Stomach (tissue), 9 donors: ENCODE data around the gene FAM72B. TPM values are rescaled to one million over a fixed set of nuclear protein-coding genes. Genes with fewer than 3 reads are reported as not detected.
"Not testable (repeated sequence)": the region's sequence is repeated elsewhere in the genome, so short reads cannot be mapped to it uniquely, and the experiment has no call there.

ENCODE experiments used
- DNase-seq, 2 donors: peaks; one replicate each; pipeline versions ENCODE4 v3.0.0 to v3.0.0-alpha.2; 2013 to 2019
- H3K27ac ChIP-seq, 5 donors: fragments of 200-600 bp in 4 of 5; sonication (generic) in 4 of 5; one replicate each; pipeline ENCODE4 v1.5.1; 2013 to 2019; ENCODE audit warnings: mild to moderate bottlenecking in 1 of 5, moderate library complexity in 1 of 5
- H3K27me3 ChIP-seq, 3 donors: fragments of 200-600 bp; sonication (generic); one replicate each; pipeline ENCODE4 v1.5.1; 2017 to 2019; ENCODE audit warnings: mixed run types in 1 of 3
- H3K36me3 ChIP-seq, 4 donors: fragments of 200-600 bp; sonication (generic); 1 replicate in 3 of 4; 2 replicates in 1 of 4; pipeline ENCODE4 v1.5.1; 2016 to 2019
- H3K4me1 ChIP-seq, 4 donors: fragments of 200-600 bp; sonication (generic); one replicate each; pipeline ENCODE4 v1.5.1; 2016 to 2019
- H3K4me3 ChIP-seq, 4 donors: fragments of 200-600 bp; sonication (generic) in 3 of 4; one replicate each; pipeline ENCODE4 v1.5.1; 2016 to 2019; ENCODE audit warnings: mild to moderate bottlenecking in 1 of 4
- H3K9me3 ChIP-seq, 4 donors: fragments of 200-600 bp; sonication (generic); one replicate each; pipeline ENCODE4 v1.5.1; 2016 to 2019
- WGBS, 5 donors: extraction: QIAGEN DNeasy Blood & Tissue Kit in 3 of 5; methylation state at CpG; one replicate each; pipeline versions ENCODE4 v1.1.5 to v1.1.7; 2013 to 2018; 5-methylcytosine and 5-hydroxymethylcytosine counted together
- intact Hi-C: fragments of 100-400 bp; cut with DNase I; formaldehyde crosslinking; loops from one replicate; pipeline ENCODE4 v1.15.1; 2023; ENCODE audit warnings: low total_unique reads
- polyA plus RNA-seq, 3 donors: library from polyadenylated mRNA; stranded (reverse); fragments of 200-250 nt; gene quantifications; one replicate each; pipeline ENCODE4 v1.2.3, GENCODE V29; 2013
- total RNA-seq, 5 donors: library from RNA; depleted of rRNA; stranded (reverse); fragments of >200 nt; gene quantifications; one replicate each; pipeline versions ENCODE4 v1.1.0 to v1.2.3, GENCODE V29; 2014 to 2016
- donor health status: healthy with polysubstance abuse.
- donor health status: Bipolar disorder and iron deficiency.
- donor health status: healthy.

The FAM72B gene
- total and polyA plus RNA-seq, 8 donors = 0.46 to 1.5 (median 1.4) TPM; not detected in 4

DNA sequence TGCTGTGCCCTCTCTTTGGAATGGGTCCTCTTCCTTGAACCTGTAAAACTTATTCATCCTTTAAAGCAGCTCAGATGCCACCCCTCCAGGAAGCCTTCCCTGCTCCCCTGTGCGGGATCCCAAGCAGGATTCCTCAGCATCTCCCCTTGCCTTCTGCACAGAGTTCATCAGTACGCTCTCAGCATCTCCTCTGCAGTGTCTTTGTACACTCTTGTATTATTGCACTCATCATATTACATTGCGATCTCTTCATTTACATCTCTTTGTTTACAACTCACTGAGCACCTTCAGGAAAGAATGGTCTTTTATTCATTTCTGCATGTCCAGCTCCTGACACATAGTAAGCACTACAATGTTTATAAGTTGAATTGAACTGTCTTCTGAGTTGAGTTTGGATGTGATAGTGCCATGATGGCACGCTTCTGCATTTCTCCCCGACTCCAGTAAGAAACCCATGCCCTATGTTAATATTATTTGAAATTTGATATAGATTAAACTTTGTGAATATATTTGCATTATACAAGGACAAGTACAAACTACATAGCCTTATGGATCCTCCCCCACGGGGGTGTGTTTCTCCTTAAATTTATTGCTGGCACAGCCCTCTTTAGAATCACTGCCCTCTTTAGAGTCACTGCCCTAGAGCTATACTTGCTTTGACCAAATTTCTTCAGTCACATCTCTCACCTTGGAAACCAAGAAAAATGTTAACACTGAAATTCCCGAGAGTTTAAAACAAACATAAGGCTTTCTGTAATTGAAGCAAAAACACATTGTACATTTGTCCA is 13.1 kb upstream of the FAM72B start:
- H3K4me3 ChIP-seq, H3K27ac ChIP-seq, H3K9me3 ChIP-seq, H3K4me1 ChIP-seq, H3K27me3 ChIP-seq, intact Hi-C loops, H3K36me3 ChIP-seq, DNase-seq: not testable (repeated sequence)
- 93 to 100% (median 94%) methylated on average over 2 to 3 of the region's 7 CpGs for WGBS, 5 donors

DNA sequence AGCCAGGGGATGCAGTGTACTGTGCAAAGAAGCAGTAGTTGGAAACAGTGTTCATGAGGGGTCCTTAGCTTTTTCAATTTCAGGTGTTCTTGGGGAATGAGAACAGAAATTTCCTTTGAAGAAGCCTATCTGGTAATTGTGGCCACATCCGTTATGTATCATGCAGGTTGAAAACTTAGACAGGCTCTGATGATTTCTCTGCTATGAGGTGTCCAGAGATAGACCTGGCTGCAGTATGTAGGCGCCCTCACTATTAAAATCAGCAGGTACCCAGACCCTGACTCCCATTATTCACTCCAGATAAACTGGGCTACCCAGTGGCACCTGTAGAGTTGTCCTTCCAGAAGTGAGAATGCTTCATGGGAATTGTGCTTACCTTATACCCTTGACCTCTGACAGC is 8.4 kb upstream of the FAM72B start:
- intact Hi-C loops, DNase-seq, H3K27ac ChIP-seq, H3K4me3 ChIP-seq, H3K36me3 ChIP-seq, H3K4me1 ChIP-seq, H3K9me3 ChIP-seq, H3K27me3 ChIP-seq: not testable (repeated sequence)
- WGBS, 5 donors = 92 to 100% (median 97%) methylated on average over 1 to 2 of the region's 2 CpGs; no CpG with 5 or more reads in 2 of the 5 donors

DNA sequence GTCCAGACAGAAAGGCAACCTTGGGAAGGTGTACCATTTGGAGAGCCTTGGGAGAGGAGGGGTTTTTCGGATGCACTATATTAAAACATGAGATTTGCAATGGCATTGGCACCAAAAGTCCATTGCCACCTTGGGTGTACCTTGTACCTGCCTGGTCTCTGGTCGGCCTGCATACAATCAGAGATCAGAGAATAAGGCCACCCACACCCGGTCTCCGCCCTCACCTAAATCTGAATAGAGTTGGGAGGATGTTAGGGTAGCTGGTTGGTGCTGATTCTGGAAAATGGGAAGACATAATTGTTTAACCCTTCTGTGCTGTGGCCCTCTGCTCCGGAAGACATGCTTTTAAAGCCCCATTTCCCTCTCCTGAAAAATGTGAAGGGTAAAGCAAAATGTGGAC is 3.8 kb upstream of the FAM72B start:
- H3K9me3 ChIP-seq, intact Hi-C loops, H3K36me3 ChIP-seq, H3K27me3 ChIP-seq, H3K27ac ChIP-seq, H3K4me1 ChIP-seq, DNase-seq: not testable (repeated sequence)
- 80 to 87% (median 82%) methylated on average over 5 of the region's 5 CpGs for WGBS, 5 donors
- peak overlapping the region in 1 of 4 donors; percentile 11 for H3K4me3 ChIP-seq

DNA sequence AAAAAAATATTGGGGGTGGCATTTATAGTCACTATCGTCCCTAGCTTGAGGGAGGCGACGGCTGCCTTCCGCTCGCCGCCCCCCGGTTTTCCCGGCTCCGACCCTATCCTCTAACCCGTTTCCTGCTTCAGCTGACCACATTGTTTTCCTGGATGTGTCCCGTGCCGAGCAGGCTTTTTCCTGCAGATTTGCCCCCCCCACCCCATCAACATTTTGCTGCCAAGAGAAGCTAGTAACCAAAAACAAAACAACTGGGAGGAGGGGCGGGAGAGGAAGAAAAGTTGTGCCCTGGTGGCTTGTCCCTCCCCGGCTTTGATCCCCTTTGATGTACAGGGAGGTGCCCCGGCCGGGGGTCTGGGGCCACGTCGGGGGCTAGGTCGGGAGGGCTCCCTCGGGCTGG is 2.1 kb upstream of the FAM72B start:
- H3K9me3 ChIP-seq, DNase-seq, H3K4me1 ChIP-seq, H3K36me3 ChIP-seq, H3K27me3 ChIP-seq, intact Hi-C loops, H3K27ac ChIP-seq: not testable (repeated sequence)
- 0% methylated on average over 1 to 6 of the region's 20 CpGs; no CpG with 5 or more reads in 2 of the 5 donors for WGBS, 5 donors
- peak overlapping the region in 3 of 4 donors; percentile 33 to 44 (median 37) for H3K4me3 ChIP-seq

DNA sequence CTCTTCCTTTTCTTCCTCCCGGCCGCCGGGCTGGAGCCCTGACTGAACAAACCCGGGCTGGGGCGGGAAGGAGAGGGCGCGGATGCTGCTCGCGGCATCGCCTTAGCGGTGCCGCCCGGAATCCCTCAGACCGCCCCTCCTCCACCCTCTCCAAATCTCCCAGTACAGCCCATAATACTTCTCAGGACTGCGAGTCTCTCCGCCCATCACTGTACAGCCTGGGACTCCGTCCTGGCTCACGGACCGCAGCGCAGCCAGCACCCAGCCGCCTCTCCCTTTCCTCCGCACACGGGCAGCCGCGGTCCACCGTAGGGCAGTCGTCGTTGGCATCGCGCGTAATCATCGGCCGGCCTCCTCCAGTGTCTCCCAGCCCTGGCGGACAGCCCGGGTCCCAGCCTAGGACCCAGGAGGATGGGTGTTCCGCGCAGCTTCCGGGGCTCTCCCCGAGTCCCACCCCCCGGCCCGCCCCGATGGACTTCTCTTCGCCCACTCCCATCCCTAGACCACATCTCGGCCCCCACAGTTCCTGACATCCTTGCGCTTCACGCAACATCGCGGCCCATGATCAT is 1.1 kb upstream of the FAM72B start:
- H3K36me3 ChIP-seq, intact Hi-C loops, DNase-seq, H3K27me3 ChIP-seq, H3K4me1 ChIP-seq, H3K9me3 ChIP-seq: not testable (repeated sequence)
- peak overlapping the region in 4 of 5 donors; percentile 81 to 86 (median 82) for H3K27ac ChIP-seq
- WGBS, 5 donors = no CpG with 5 or more reads among the region's 48 CpGs
- H3K4me3 ChIP-seq = peak overlapping the region; percentile 43 to 54 (median 48)

DNA sequence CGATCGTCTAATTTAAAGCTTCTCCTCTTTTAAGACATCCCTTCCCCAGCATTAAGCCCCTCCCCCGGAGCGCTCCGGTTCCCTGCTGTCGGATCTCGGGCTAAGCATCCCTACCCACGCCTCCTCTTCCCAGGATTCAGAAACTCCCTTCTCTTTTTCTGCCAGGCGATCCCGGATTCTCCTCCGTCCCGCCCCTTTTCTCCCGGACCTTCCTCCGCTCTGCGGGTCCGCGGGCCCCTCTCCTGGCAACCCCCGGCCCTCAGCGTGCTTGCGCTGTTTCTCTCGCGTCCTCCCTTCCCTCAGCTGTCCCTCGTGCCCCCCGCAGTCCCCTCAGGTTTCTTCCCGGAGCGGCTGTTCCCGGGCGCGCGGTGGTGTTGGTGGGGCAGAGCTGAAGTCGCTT is 273 bp downstream of the FAM72B start:
- 0 to 2% (median 1%) methylated on average over 10 to 15 of the region's 31 CpGs; no CpG with 5 or more reads in 1 of the 5 donors for WGBS, 5 donors
- intact Hi-C loops, H3K9me3 ChIP-seq, H3K27ac ChIP-seq, H3K27me3 ChIP-seq, H3K4me1 ChIP-seq, H3K36me3 ChIP-seq: not testable (repeated sequence)
- peak in 1 of 2 donors; percentile 8 for DNase-seq
- H3K4me3 ChIP-seq = peak overlapping the region; percentile 25 to 49 (median 42)

DNA sequence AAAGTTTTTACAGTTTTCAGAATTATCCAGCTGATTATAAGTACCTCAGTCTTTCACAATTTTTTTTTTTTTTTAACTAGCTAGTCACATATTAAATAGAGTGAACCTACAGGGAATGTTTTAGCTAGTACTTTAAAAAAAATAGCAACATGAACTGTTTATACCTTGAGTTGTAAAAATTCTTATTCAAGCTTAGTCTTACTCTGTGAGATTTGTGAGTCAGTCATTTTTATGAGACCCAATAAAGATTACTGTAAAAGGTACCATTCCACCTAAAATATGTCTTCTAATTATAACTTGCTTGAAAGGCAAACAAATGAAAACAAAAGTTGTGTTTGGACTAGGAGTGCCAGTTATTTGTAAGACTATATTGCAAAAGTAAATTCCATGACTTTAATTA is 5.9 kb downstream of the FAM72B start:
- DNase-seq, intact Hi-C loops, H3K4me1 ChIP-seq, H3K4me3 ChIP-seq, H3K27me3 ChIP-seq, H3K36me3 ChIP-seq, H3K9me3 ChIP-seq, H3K27ac ChIP-seq: not testable (repeated sequence)

DNA sequence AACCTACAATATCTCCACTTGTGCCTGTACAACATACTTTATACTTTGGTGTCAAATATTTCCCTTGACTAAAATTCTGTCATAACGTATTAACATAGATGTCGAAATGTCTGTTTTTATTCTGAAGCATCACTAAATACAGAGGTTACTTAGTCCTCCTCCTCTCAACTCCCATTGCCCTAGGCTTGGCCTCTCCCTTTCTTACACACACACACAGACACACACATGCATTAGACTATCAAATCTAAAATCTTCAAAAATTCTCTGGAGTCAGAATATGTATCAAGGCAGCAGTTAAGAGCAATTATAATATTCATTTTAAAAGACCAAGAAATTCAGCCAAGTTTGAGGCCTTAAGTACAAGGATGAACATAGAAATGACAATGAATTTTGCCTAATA is 7.5 kb downstream of the FAM72B start:
- H3K9me3 ChIP-seq, H3K27ac ChIP-seq, H3K36me3 ChIP-seq, H3K4me3 ChIP-seq, H3K4me1 ChIP-seq, H3K27me3 ChIP-seq, DNase-seq, intact Hi-C loops: not testable (repeated sequence)
- WGBS, 5 donors = 92 to 100% (median 95%) methylated on average over 2 of the region's 2 CpGs

DNA sequence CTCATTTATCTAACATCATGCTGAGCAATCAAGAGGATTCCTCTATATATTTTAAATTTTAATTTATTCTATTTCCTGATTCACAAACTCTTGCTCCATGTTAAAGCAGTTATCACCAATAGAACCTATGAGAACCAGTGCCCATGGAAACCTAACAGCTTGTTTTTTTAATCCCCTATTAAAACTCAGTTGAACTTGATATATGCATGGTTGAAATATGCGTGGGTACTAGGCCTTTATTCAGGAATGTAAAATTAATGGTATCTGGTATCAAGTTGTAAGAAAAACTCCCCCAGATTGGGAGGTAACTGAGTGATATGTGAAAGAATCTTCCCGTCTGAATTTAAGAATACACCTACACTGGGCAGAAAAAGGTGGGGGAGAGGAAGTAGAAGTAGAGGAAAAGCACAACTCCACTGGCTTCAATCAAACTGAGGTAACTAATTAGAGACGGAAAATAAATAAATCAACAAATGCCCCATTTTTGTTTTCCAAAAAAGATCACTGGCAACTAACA is 15.9 kb downstream of the FAM72B start:
- H3K4me1 ChIP-seq, DNase-seq, H3K27ac ChIP-seq, H3K4me3 ChIP-seq, intact Hi-C loops, H3K9me3 ChIP-seq, H3K36me3 ChIP-seq, H3K27me3 ChIP-seq: not testable (repeated sequence)
- 93 to 100% (median 100%) methylated on average over 1 to 2 of the region's 3 CpGs for WGBS, 5 donors

DNA sequence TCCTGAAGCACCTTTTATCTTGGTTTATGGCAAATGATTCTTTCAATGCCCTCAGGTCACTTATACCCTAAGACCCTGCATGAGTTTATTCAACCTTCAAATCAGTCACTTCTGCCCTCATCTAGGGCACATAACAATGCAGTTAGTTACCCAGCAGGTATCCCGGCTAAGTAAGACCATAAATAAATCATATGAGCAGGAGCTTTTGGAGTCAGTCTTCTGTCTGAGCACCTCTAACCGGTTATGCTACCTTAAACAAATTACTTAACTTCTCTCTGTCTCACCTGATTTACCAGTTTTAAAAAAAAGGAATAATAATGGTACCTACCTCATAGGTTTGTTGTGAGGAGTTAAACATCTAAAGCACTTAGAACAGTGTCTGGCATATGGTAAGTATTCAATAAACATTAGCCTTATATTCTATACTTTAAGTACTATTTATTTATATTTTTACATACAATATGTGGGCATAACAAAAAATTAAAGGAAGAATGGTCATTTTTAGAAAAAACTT is 16.9 kb downstream of the FAM72B start:
- 67 to 91% (median 76%) methylated on average over 2 of the region's 2 CpGs for WGBS, 5 donors
- intact Hi-C loops = not testable (repeated sequence)

DNA sequence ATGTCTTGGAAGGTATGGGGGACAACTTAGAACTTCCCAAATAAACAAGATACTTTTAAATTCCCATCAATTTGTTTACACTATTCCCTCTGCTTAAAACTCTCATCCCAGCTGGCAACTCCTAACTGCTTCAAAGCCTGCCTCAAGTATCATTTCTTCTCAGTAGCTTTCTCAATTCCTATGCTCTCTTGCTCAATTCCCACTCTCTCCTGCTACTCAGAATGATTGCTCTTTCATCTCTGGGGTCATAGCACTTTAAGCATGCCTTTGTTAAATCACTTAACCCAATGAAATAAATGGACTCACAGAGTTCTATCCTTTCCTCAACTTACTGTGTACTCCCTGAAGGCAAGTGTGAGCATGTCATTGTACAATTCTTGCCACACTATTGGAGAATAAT is 18.8 kb downstream of the FAM72B start:
- DNase-seq, intact Hi-C loops, H3K36me3 ChIP-seq, H3K4me1 ChIP-seq, H3K27me3 ChIP-seq, H3K9me3 ChIP-seq, H3K27ac ChIP-seq, H3K4me3 ChIP-seq: not testable (repeated sequence)

More for the DNA sequence above, 16.9 kb downstream of the FAM72B start:
- H3K4me1 ChIP-seq, DNase-seq, H3K4me3 ChIP-seq, H3K9me3 ChIP-seq, H3K27me3 ChIP-seq, H3K27ac ChIP-seq, H3K36me3 ChIP-seq: not testable (repeated sequence)
